A172 (cell line): ENCODE data around the gene KCNG4. TPM values are rescaled to one million over a fixed set of nuclear protein-coding genes. Genes with fewer than 3 reads are reported as not detected.

Experiments
- DNase-seq: peaks from one replicate; pipeline ENCODE4 v3.0.0-alpha.2; 2015; ENCODE audit warnings: low spot score
- total RNA-seq: library from RNA; depleted of rRNA; stranded (reverse); fragments of >200 nt; shearing (Covaris generic); gene quantifications from 2 replicates; pipeline ENCODE4 v1.2.3, GENCODE V29; 2014; rRNA removed

The KCNG4 gene
- total RNA-seq, 1 experiment from 2014 or later = 0.02 TPM

- DNase-seq = no peak
Measured at GRCh38 chr16:84182680-84183571, 56.9 kb downstream of the KCNG4 start.

DNA sequence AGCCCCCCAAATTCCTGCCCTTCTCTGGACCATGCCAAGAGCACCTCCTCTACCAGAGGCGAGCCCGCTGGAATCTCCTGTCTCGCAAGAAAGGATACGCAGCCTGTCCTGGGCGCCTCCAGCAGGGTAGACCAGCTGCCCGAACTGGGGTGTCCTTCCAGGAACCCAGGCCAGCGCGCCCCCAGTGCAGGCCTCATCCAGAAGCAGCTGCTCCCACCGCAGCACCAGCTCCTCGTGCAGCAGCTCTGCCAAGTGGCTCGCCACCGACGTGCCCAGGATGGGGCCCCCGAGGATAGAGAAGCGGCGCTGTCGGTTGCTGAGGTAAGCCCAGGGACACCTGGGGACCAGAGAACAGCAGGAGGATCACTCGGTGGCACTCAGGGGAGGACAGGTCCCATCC, 57.7 kb downstream of the KCNG4 start:
- DNase-seq = no peak

- DNase-seq = no peak
Measured at GRCh38 chr16:84181144-84181915, 58.5 kb downstream of the KCNG4 start.

GRCh38 chr16:84180519-84181140, 59.2 kb downstream of the KCNG4 start:
- DNase-seq = no peak

GRCh38 chr16:84179612-84180320, 60.0 kb downstream of the KCNG4 start:
- no peak for DNase-seq

GRCh38 chr16:84178892-84179611, 60.8 kb downstream of the KCNG4 start:
- no peak for DNase-seq

GRCh38 chr16:84178146-84178765, 61.6 kb downstream of the KCNG4 start:
- no peak for DNase-seq

DNA sequence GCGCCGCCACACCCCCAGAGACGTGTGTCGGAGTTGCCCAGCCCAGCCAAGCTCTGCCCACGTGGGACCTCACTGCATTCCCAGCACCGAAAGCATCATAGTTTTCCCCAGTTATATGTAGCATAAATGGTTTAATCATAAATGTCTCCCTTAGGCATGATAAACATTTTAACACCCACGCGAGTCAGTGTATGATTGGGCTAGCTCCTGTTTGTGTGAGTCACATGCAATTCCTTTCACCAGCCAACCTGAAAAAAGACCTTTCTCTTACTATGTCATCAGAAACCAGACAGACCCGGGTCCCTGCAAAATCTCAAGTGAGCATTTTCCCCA, 62.1 kb downstream of the KCNG4 start:
- DNase-seq = peak; percentile 22

DNA sequence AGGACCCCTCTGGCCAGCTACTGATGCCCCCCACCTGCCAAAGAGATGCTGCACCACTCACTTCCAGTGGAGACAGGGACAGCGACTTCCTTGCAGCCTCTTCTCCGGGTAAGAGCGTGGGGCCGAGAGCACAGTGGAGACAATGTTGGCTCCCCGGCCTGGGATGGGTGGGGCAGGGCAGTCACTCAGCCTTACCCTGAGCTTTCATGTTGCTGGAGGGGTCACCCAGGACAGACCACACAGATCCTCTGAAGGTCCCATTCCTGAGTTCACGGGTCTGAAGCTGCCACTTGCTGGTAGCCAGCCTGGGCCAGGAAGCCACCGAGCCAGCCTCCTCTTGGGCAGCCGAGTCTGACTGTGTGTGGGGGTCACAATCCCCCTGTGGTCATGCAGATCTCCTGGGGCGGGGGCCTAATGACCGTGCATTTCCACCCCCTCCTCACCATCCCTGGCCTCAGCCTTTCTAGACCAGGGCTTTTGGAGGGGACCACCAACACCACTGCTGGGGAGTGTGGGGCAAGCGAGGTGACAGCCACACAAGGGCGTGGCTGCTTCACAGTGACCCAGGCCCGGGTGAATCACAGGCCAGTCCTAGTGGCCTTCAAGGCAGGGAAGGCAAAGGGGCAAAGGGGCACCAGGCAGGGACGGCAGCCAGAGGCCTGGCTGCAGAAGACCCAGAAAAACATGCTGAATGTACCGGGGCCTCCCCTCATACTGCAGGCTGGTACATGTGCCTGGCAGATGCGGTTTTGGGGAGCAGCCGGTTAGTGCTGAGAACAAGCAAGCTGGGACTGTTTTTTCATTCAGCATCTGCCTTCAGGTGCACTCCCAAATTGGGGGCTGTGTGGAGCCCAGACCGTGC, 63.4 kb downstream of the KCNG4 start:
- DNase-seq = no peak

- DNase-seq = no peak
Measured at GRCh38 chr16:84175350-84176081, 64.3 kb downstream of the KCNG4 start.

GRCh38 chr16:84174396-84174795, 65.4 kb downstream of the KCNG4 start:
- DNase-seq = no peak

GRCh38 chr16:84169765-84170310, 70.0 kb downstream of the KCNG4 start:
- DNase-seq = no peak

Other genes with a start within 250 kb of the KCNG4 start
- not detected in 2 replicates for gene SLC38A8, start 197.2 kb downstream of the KCNG4 start, total RNA-seq
- gene MBTPS1, start 123.1 kb downstream of the KCNG4 start, total RNA-seq = 74.5 and 86.0 TPM in 2 replicates
- 45.8 and 56.5 TPM in 2 replicates for gene HSDL1, start 94.8 kb downstream of the KCNG4 start, total RNA-seq
- 0.41 and 0.88 TPM in 2 replicates for gene DNAAF1, start 94.7 kb downstream of the KCNG4 start, total RNA-seq
- 22.3 and 37.7 TPM in 2 replicates for gene TAF1C, start 53.0 kb downstream of the KCNG4 start, total RNA-seq
- not detected in 2 replicates for gene ADAD2, start 48.9 kb downstream of the KCNG4 start, total RNA-seq
- gene WFDC1, start 54.9 kb upstream of the KCNG4 start, total RNA-seq = not detected in 2 replicates
- not detected in 2 replicates for gene ATP2C2, start 128.5 kb upstream of the KCNG4 start, total RNA-seq